ENCODE measurements around the gene NOL4L.
"Not testable (repeated sequence)": the region's sequence is repeated elsewhere in the genome, so short reads cannot be mapped to it uniquely, and the experiment has no call there.

The NOL4L gene

DNA sequence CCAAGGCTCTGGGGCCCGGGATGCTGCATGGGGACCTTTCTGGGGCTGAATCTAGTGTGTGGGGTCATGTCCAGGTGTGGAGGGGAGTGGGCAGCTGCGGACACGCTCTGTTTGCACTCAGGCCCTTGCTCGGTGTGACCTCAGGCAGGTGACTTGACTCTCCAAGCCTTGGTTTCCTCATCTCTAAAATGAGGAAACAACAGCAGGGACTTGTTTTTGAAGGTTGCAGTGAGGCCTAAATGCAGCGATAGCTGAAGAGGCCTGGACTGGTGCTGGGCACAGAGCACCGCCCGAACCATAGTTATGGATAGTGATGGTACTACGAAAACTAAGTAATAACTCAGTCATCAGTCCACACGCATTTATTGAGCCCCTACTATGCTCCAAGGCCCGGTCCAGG is 91.8 kb downstream of the NOL4L start:
- Mint-ChIP-seq H3K4me3 (no peak overlapping the region), H3K27me3 (no peaks in the 10 kb centered on the region), H3K4me1 (ENCODE audit: low read depth in 2 of 2) (peaks cover 33% of the 10 kb centered on the region in 2 donors), H3K27ac (peak overlapping the region in 1 of 2 donors; percentile 38), H3K9me3 (no peaks in the 10 kb centered on the region), H3K36me3 (ENCODE audit: insufficient read depth) (peaks cover 5% of the 10 kb centered on the region)
- DNase-seq: no peak
- no peak for ATAC-seq (replicated peaks)

DNA sequence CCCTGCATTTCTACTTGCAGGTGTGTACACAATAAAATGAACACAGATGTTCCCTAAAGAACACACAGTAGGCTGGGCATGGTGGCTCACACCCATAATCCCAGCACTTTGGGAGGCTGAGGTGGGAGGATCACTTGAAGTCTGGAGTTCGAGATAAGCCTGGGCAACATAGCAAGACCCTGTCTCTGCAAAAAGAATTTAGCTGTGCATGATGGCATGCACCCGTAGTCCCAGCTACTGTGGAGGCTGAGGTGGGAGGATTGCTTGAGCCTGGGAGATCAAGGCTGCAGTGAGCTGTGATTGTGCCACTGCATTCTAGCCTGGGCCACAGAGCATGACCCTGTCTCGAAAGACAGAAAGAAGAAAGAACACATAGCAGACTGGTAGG is 93.4 kb downstream of the NOL4L start:
- H3K4me3 Mint-ChIP-seq; H3K36me3 Mint-ChIP-seq (ENCODE audit: insufficient read depth); ATAC-seq (replicated peaks); H3K27me3 Mint-ChIP-seq; H3K9me3 Mint-ChIP-seq; DNase-seq: not testable (repeated sequence)
- Mint-ChIP-seq H3K4me1 (ENCODE audit: low read depth in 2 of 2) (peaks cover 36% of the 10 kb centered on the region in 2 donors), H3K27ac (peak overlapping the region in 1 of 2 donors; percentile 17)

DNA sequence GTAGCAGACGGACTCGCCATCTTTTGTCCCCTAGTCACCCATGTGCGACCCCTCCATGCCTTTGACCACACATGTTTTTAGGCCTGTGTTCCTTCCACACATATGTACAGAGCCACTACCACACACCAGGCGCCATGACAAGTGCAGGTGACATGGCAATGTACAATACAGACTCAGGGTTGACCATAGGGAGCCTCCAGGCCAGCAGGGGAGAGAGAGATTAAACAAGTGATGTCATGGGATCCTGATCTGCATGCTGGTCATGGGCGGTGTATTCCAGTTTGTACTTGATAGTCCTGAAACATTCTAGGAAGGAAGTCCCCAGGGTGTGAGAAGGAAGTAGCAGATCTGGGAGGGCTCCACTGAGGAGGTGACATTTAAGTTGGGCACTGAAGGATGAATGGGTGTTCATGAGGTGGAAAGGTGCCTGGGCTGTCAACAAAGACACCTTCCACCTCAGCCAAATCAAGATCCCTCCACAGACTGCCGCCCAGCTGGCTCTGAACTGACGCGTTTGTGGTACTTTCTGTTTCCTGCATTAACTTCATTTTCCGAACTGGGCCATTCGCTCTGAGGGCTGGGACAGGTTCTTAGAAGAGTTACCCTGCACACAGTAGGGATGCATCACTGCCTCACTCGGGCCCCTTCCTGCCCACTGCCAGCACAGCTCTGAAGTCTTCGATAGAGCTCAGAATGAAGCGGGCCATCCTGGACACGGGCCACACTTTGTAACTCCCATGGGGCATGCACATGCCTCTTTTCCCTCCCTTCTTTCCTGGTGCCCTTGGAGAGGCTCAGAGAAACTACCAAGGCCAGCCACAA is 94.0 kb downstream of the NOL4L start:
- DNase-seq (no peak), ATAC-seq (replicated peaks) (no peak)
- H3K27ac Mint-ChIP-seq: peak overlapping the region in 1 of 2 donors; percentile 86
- H3K36me3 Mint-ChIP-seq (ENCODE audit: insufficient read depth): peaks cover 14% of the 10 kb centered on the region
- peaks cover 40% of the 10 kb centered on the region in 2 donors for H3K4me1 Mint-ChIP-seq (ENCODE audit: low read depth in 2 of 2)
- no peaks in the 10 kb centered on the region for H3K27me3 Mint-ChIP-seq
- H3K9me3 Mint-ChIP-seq: no peaks in the 10 kb centered on the region
- no peak overlapping the region for H3K4me3 Mint-ChIP-seq

DNA sequence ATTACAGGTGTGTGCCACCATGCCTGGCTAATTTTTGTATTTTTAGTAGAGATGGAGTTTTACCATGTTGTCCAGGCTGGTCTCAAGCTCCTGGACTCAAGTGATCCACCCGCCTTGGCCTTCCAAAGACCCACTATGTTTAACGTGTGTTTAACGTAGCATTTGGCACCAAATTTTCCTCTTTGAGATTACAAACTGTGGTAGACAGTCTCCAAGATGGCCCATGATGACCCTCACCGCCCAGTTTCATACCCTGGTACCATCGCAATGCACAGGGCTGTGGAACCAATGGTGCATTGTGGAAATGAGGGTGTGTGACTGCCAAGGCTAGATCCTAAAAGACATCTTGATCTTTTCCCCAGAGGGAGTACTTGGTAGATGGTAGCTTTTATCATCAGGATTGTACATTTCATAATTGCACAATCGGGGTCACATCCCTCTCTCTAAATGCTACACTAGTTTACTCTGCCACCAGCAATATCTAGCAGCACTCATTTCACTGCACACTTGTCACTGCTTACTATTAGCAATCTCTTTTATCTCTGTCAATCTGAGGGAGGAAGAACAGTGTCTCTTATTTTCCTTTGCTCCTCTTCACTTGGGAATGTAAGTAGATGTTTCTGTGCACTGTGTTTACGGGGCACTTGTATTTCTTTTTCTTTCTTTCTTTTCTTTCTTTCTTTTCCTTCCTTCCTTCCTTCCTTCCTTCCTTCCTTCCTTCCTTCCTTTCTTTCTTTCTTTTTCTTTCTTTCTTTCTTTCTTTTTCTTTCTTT is 96.9 kb downstream of the NOL4L start:
- Mint-ChIP-seq H3K4me1 (ENCODE audit: low read depth in 2 of 2) (peaks cover 41 to 42% of the 10 kb centered on the region in 2 donors), H3K27ac (peak overlapping the region; percentile 55 to 78), H3K9me3 (no peaks in the 10 kb centered on the region), H3K4me3 (no peak overlapping the region), H3K27me3 (no peaks in the 10 kb centered on the region), H3K36me3 (ENCODE audit: insufficient read depth) (peaks cover 30% of the 10 kb centered on the region)
- DNase-seq (no peak), ATAC-seq (replicated peaks) (no peak)

DNA sequence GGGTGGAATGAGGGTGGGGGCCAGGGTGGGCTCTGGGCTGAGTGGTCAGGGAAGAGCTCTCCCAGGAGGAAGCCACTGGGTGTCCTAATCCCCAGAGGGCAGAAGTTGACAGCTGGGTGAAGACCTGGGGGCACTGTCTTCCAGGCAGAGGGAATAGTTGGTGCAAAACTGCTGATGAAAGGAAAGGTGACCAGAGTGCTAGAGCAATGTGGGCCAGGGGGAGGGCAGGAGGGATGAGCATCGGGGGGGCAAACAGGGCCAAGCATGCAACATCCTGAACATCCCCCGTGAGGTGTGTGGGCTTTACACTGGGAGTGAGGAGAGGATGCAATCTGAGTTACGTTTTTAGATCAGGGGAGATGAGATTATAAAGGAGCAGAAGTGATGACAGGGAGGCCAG is 97.8 kb downstream of the NOL4L start:
- Mint-ChIP-seq H3K9me3 (no peaks in the 10 kb centered on the region), H3K36me3 (ENCODE audit: insufficient read depth) (peaks cover 28% of the 10 kb centered on the region), H3K27me3 (no peaks in the 10 kb centered on the region), H3K4me3 (no peak overlapping the region), H3K27ac (peak overlapping the region; percentile 54 to 55), H3K4me1 (ENCODE audit: low read depth in 2 of 2) (peaks cover 37 to 38% of the 10 kb centered on the region in 2 donors)
- DNase-seq: no peak
- ATAC-seq (replicated peaks): no peak

DNA sequence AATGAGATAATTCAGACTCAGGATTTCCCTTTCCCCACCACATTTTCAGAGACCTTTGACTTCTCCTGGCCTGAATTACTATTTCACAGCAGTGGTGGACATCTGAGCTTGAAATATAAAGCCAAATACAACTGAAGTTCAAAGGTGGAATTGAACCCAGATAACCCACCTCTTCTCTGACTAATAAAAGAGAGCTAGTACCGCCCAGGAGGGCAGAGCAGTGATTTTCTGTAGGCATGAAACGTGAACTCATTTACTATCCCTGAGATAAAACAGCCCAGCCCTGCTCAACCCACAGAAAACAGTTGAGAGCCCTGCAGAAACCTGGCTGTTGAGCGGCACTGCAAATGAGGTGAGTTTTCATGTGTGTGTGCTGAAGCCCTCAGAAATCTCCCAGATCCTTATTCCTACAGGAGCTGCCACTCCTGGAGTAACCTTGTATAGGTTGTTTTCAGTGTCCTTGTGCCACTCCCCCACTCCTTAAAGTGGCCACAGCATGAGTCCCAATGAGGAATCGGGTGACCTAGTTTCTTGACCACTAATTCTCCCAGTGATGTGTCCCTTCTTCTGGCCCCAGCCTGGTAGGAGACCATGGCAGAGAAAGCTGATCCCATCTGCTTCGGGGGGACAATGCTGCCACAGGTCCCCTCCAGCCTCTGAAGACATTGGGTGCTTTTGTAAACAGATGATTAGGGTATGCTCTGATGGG is 99.2 kb downstream of the NOL4L start:
- DNase-seq (no peak), ATAC-seq (replicated peaks) (no peak)
- H3K36me3 Mint-ChIP-seq (ENCODE audit: insufficient read depth): peaks cover 28% of the 10 kb centered on the region
- no peaks in the 10 kb centered on the region for H3K27me3 Mint-ChIP-seq
- H3K27ac Mint-ChIP-seq: peak overlapping the region; percentile 55 to 85
- H3K9me3 Mint-ChIP-seq: no peaks in the 10 kb centered on the region
- peaks cover 29 to 34% of the 10 kb centered on the region in 2 donors for H3K4me1 Mint-ChIP-seq (ENCODE audit: low read depth in 2 of 2)
- H3K4me3 Mint-ChIP-seq: peak overlapping the region; percentile 88 to 92

DNA sequence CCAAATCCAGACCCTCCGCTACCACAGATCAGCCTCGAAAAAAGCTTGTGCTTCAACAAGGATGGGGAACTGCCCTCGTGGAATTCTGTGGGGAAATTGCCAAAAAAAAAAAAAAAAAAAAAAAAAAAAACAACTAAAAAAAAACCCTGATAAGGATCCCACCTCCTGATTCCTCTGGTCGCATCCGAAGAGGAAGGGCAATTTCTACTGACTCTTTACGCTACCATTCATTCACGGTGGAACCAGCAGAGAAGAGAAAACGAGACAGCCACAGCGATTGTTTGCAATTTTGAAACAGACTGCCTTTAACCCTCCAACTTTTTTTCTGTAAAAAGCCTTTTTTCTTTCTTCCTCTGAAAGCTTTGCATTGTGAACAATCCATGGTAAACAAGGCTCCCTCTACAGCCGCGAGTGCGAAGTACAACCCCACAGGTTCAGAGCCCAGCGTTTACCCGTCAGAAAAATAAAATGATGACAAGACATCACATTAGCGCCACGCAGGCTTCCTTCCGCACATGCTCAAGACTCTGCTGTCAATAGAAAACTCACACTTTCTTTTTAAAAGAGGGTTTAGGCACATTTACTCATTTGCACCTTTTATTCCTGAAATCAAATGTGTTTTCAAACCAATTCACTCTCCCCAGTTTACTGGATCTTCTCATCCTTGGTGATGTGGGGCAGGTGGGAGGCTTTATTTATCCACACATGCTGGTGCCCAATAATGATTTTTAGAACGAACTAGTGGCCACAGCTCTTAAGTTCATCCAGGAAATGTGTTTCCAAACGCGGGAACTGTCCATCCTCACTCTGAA is 100.0 kb downstream of the NOL4L start:
- H3K27me3 Mint-ChIP-seq: no peaks in the 10 kb centered on the region

DNA sequence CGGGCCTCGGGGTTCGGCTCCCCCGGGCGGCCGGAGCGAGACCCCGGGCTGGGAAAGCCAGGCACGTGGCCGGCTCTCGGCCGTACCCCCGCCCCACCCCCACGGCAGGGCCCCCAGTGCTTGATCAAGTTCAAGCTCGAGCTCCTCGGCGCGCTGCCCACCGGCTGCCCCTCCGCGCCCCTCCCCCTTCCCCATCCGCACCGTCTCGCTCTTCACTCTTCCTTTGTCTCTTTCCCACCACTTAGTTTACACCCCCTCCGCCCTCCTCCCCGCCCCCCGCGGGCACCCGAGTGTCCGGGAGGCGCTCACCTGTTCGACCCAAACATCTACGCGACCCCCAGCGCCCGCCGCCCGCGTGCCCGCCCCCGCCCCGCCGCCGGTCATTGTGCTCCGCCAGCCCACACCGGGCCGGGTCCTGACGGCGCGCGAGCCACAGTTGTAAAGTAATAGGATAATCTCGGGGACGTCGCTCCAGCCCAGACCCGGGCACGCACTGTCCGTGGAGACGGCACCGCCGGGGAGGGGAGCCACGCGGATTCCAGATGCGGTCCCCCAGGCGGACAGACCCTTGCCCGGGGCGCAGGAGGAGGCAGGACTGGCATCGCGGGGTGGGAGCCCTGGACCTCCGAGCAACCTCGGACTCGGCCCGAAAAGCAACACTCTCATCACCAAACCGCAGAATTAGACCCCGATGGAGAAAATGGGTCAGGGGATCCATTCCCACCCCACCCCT is 100.7 kb downstream of the NOL4L start:
- Mint-ChIP-seq H3K36me3 (ENCODE audit: insufficient read depth) (peaks cover 26% of the 10 kb centered on the region), H3K4me1 (ENCODE audit: low read depth in 2 of 2) (peaks cover 37 to 44% of the 10 kb centered on the region in 2 donors), H3K27ac (peak overlapping the region; percentile 80 to 85), H3K4me3 (peak overlapping the region; percentile 88 to 92), H3K9me3 (no peaks in the 10 kb centered on the region), H3K27me3 (no peaks in the 10 kb centered on the region)
- ATAC-seq (replicated peaks) (no peak), DNase-seq (peak in 1 of 3 experiments; percentile 16)

More for the DNA sequence above, 100.0 kb downstream of the NOL4L start:
- Mint-ChIP-seq H3K36me3 (ENCODE audit: insufficient read depth) (peaks cover 28% of the 10 kb centered on the region), H3K4me3 (peak overlapping the region; percentile 88 to 92), H3K9me3 (no peaks in the 10 kb centered on the region), H3K4me1 (ENCODE audit: low read depth in 2 of 2) (peaks cover 31 to 36% of the 10 kb centered on the region in 2 donors), H3K27ac (peak overlapping the region; percentile 55 to 85)
- ATAC-seq (replicated peaks) (peak; percentile 70), DNase-seq (peak; percentile 73 to 82 (median 78))

DNA sequence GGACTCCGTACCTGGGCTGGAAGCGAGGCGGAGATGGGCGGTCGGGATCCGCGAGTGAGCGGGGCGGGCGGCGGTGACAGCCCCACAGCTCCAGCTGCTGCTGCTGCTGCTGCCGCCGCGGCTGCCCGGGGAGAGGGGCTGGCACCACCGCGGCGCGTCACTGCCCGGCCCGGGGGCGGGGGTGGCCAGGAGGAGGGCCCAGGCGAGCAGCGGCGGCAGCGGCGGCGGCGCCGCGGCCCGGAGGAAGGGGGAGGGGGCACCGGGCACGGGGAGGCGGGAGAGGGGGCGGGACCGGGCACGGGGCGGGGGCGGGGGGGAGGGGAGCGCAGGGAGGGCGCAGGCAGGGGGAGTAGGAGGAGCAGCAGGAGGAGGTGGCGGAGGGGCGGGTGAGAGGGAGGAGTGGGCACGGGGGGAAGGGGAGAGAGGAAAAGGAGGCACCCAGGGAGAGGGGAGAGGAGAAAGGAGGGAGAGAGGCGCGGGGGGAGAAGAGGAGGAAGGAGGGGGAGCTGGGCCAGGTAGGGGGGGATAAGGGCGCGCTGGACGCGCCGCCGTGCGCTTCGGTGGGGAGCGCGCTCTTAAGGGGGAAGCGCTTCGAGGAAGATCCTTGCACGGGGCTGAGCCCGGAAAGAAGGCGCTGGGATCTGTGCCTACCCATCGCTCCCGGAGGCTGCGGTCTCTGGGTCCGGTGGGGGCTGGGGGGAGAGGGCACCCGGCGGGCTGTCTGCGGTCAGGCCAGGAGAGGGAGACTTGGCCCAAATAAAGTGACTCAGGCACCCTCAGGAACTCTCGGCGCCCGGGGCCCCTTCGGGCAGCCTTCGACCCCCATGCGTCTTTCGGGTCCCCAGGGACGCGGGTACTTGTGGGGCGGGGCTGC is 101.5 kb downstream of the NOL4L start:
- Mint-ChIP-seq H3K9me3 (no peaks in the 10 kb centered on the region), H3K27ac (peak overlapping the region; percentile 80 to 82), H3K4me1 (ENCODE audit: low read depth in 2 of 2) (peaks cover 37 to 46% of the 10 kb centered on the region in 2 donors), H3K36me3 (ENCODE audit: insufficient read depth) (peaks cover 26% of the 10 kb centered on the region), H3K27me3 (no peaks in the 10 kb centered on the region), H3K4me3 (peak overlapping the region; percentile 88 to 92)
- ATAC-seq (replicated peaks) (peak; percentile 73), DNase-seq (peak; percentile 55 to 77 (median 69))

DNA sequence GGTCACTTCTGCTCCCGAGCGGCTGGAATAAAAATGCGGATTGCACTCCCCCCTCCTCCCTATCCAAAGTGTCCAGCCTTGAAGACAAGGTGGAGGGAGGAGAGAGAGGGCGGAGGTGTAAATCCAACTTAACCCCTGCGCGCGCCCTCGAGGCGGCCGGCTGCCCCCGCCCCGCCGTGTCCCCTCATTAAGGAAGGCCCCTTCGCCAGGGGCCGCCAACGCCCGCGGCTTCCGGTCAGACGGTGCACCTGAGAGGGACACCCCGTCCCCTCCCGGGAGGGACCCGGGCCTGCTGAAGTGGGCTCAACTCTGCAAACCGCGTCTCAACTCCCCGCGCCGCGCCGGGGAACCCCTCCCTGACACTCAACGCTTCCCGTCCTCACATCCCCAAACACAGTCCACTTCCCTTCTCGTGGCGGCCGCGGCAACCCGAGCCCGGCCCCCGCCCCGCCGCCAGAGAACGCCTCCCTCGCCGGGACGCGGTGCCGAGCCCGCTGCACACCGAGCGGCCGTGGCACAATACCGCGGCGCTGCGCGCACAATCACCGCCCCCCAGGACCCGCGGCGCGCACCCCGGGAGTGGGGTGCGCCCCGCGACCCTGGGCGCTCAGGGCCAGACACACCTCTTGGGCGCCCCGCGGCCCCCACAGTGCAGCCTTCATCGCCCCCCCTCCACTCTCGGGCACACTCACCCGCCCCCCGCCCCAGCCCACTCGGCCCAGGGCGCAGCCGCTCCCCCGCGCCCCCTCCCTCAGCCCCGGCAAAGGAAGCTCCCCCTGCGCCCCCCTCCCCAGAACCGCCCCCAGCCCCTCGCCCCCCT is 102.5 kb downstream of the NOL4L start:
- H3K36me3 Mint-ChIP-seq (ENCODE audit: insufficient read depth): peaks cover 26% of the 10 kb centered on the region
- ATAC-seq (replicated peaks) (peak; percentile 34), DNase-seq (peak; percentile 20 to 28 (median 24))
- H3K4me1 Mint-ChIP-seq (ENCODE audit: low read depth in 2 of 2): peaks cover 46 to 48% of the 10 kb centered on the region in 2 donors
- no peaks in the 10 kb centered on the region for H3K9me3 Mint-ChIP-seq
- peak overlapping the region; percentile 88 to 92 for H3K4me3 Mint-ChIP-seq
- no peaks in the 10 kb centered on the region for H3K27me3 Mint-ChIP-seq
- H3K27ac Mint-ChIP-seq: peak overlapping the region; percentile 60 to 80

DNA sequence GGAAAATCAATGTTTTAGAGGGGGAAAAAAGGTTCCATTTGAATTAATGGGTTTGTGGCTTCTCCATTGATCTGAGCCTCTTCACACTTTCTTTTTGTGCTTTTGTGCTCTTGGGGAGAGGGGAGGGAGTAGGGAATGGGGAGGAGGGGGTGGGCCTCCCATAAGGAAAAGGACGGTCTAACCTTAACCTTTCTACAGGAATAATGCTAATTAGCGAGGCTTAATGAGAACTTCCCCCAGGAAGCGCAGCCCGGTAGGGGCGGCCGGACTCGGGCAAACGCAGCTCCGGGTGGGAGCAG is 103.0 kb downstream of the NOL4L start:
- Mint-ChIP-seq H3K27me3 (no peaks in the 10 kb centered on the region), H3K4me3 (peak overlapping the region; percentile 88 to 92), H3K27ac (peak overlapping the region in 1 of 2 donors; percentile 60), H3K36me3 (ENCODE audit: insufficient read depth) (peaks cover 26% of the 10 kb centered on the region), H3K9me3 (no peaks in the 10 kb centered on the region), H3K4me1 (ENCODE audit: low read depth in 2 of 2) (peaks cover 48 to 50% of the 10 kb centered on the region in 2 donors)
- ATAC-seq (replicated peaks) (no peak), DNase-seq (no peak)

All from effector memory CD8-positive, alpha-beta T cell (primary cell).